Peyer's patch (tissue), 4 donors: Measurements from ENCODE around the gene TENT5C.

Source experiments
- POLR2A ChIP-seq, 2 donors: fragments of 450-650 bp; IDR thresholded peaks; one replicate each; pipeline ENCODE4 v1.5.1; 2017; ENCODE audit warnings: antibody characterized with exemption in 2 of 2, mild to moderate bottlenecking in 2 of 2, moderate library complexity in 2 of 2
- TF ChIP-seq, protein P1 (sequence below), 6 experiments: fragments of 450-650 bp in 4 of 6; fragments of 200-600 bp in 2 of 6; sonication (generic) in 1 of 6; IDR thresholded peaks; one replicate each; pipeline ENCODE4 v1.5.1; 2017 to 2019; ENCODE audit warnings: antibody characterized with exemption in 6 of 6, mild to moderate bottlenecking in 3 of 6, moderate library complexity in 1 of 6

GRCh38 chr1:117662667-117663066 is 56.8 kb downstream of the TENT5C start:
- TF ChIP-seq, protein P1, sequence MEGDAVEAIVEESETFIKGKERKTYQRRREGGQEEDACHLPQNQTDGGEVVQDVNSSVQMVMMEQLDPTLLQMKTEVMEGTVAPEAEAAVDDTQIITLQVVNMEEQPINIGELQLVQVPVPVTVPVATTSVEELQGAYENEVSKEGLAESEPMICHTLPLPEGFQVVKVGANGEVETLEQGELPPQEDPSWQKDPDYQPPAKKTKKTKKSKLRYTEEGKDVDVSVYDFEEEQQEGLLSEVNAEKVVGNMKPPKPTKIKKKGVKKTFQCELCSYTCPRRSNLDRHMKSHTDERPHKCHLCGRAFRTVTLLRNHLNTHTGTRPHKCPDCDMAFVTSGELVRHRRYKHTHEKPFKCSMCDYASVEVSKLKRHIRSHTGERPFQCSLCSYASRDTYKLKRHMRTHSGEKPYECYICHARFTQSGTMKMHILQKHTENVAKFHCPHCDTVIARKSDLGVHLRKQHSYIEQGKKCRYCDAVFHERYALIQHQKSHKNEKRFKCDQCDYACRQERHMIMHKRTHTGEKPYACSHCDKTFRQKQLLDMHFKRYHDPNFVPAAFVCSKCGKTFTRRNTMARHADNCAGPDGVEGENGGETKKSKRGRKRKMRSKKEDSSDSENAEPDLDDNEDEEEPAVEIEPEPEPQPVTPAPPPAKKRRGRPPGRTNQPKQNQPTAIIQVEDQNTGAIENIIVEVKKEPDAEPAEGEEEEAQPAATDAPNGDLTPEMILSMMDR (IDR thresholded peaks at IDR 0.05), result no peak
- no peak for TF ChIP-seq POLR2A (IDR thresholded peaks at IDR 0.05)
